Measurements from ENCODE around the gene FNTB. TPM values are rescaled to one million over a fixed set of nuclear protein-coding genes. Genes with fewer than 3 reads are reported as not detected.

FNTB gene
- total RNA-seq, 1 donor from 2014 or later: 16.9 TPM

- Mint-ChIP-seq H3K27ac (ENCODE audit: unreplicated experiment) (no peak overlapping the region), H3K36me3 (ENCODE audit: low read depth, unreplicated experiment) (peaks cover 9% of the 10 kb centered on the region), H3K4me1 (ENCODE audit: unreplicated experiment) (peaks cover 20% of the 10 kb centered on the region), H3K9me3 (ENCODE audit: unreplicated experiment) (no peaks in the 10 kb centered on the region), H3K4me3 (ENCODE audit: unreplicated experiment) (no peak overlapping the region), H3K27me3 (ENCODE audit: unreplicated experiment) (peaks cover 14% of the 10 kb centered on the region)
- TF ChIP-seq CTCF (IDR thresholded peaks at IDR 0.05; ENCODE audit: unreplicated experiment): no peak
- no peak for DNase-seq (ENCODE audit: low spot score)
These were observed 119.6 kb downstream of the FNTB start for GRCh38 chr14:65106316-65106715.

- H3K27me3 Mint-ChIP-seq (ENCODE audit: unreplicated experiment): peaks cover 14% of the 10 kb centered on the region
- peaks cover 19% of the 10 kb centered on the region for H3K4me1 Mint-ChIP-seq (ENCODE audit: unreplicated experiment)
- peaks cover 8% of the 10 kb centered on the region for H3K36me3 Mint-ChIP-seq (ENCODE audit: low read depth, unreplicated experiment)
- no peak for TF ChIP-seq CTCF (IDR thresholded peaks at IDR 0.05; ENCODE audit: unreplicated experiment)
- no peaks in the 10 kb centered on the region for H3K9me3 Mint-ChIP-seq (ENCODE audit: unreplicated experiment)
- H3K4me3 Mint-ChIP-seq (ENCODE audit: unreplicated experiment): no peak overlapping the region
- no peak for DNase-seq (ENCODE audit: low spot score)
- H3K27ac Mint-ChIP-seq (ENCODE audit: unreplicated experiment): no peak overlapping the region
These were observed 120.0 kb downstream of the FNTB start for GRCh38 chr14:65106736-65107135.

- peaks cover 7% of the 10 kb centered on the region for H3K36me3 Mint-ChIP-seq (ENCODE audit: low read depth, unreplicated experiment)
- TF ChIP-seq CTCF (IDR thresholded peaks at IDR 0.05; ENCODE audit: unreplicated experiment): no peak
- peaks cover 18% of the 10 kb centered on the region for H3K4me1 Mint-ChIP-seq (ENCODE audit: unreplicated experiment)
- no peaks in the 10 kb centered on the region for H3K9me3 Mint-ChIP-seq (ENCODE audit: unreplicated experiment)
- peaks cover 14% of the 10 kb centered on the region for H3K27me3 Mint-ChIP-seq (ENCODE audit: unreplicated experiment)
- no peak overlapping the region for H3K27ac Mint-ChIP-seq (ENCODE audit: unreplicated experiment)
- no peak for DNase-seq (ENCODE audit: low spot score)
- H3K4me3 Mint-ChIP-seq (ENCODE audit: unreplicated experiment): no peak overlapping the region
These were observed 120.5 kb downstream of the FNTB start for GRCh38 chr14:65107200-65107599.

GRCh38 chr14:65109357-65109756, 122.7 kb downstream of the FNTB start:
- DNase-seq (ENCODE audit: low spot score): no peak
- Mint-ChIP-seq H3K4me3 (ENCODE audit: unreplicated experiment) (no peak overlapping the region), H3K36me3 (ENCODE audit: low read depth, unreplicated experiment) (peaks cover 4% of the 10 kb centered on the region), H3K4me1 (ENCODE audit: unreplicated experiment) (peaks cover 9% of the 10 kb centered on the region), H3K27me3 (ENCODE audit: unreplicated experiment) (peaks cover 8% of the 10 kb centered on the region), H3K9me3 (ENCODE audit: unreplicated experiment) (no peaks in the 10 kb centered on the region), H3K27ac (ENCODE audit: unreplicated experiment) (no peak overlapping the region)
- no peak for TF ChIP-seq CTCF (IDR thresholded peaks at IDR 0.05; ENCODE audit: unreplicated experiment)

- H3K4me3 Mint-ChIP-seq (ENCODE audit: unreplicated experiment): no peak overlapping the region
- no peak overlapping the region for H3K27ac Mint-ChIP-seq (ENCODE audit: unreplicated experiment)
- peaks cover 6% of the 10 kb centered on the region for H3K27me3 Mint-ChIP-seq (ENCODE audit: unreplicated experiment)
- TF ChIP-seq CTCF (IDR thresholded peaks at IDR 0.05; ENCODE audit: unreplicated experiment): no peak
- H3K4me1 Mint-ChIP-seq (ENCODE audit: unreplicated experiment): peaks cover 9% of the 10 kb centered on the region
- no peaks in the 10 kb centered on the region for H3K9me3 Mint-ChIP-seq (ENCODE audit: unreplicated experiment)
- DNase-seq (ENCODE audit: low spot score): no peak
- peaks cover 4% of the 10 kb centered on the region for H3K36me3 Mint-ChIP-seq (ENCODE audit: low read depth, unreplicated experiment)
These were observed 123.8 kb downstream of the FNTB start for GRCh38 chr14:65110525-65110924.

Small RNAs within 50 kb of the gene (microRNA-seq; reads per million reads assigned to microRNA genes)
- gene MIR4706 (ENCODE audit: unreplicated experiment): 2.9 reads per million, percentile 37 among the genes with 10 or more reads in this experiment

Other genes with a start within 250 kb of the FNTB start
- gene SPTB, start 107.0 kb upstream of the FNTB start, total RNA-seq (ENCODE audit: unreplicated experiment): 0.08 TPM
- gene CHURC1, start 72.4 kb upstream of the FNTB start, total RNA-seq (ENCODE audit: unreplicated experiment): 36.2 TPM
- gene GPX2, start 44.1 kb upstream of the FNTB start, total RNA-seq (ENCODE audit: unreplicated experiment): not detected
- 20.9 TPM for gene RAB15, start 14.6 kb upstream of the FNTB start, total RNA-seq (ENCODE audit: unreplicated experiment)
- gene MAX, start 115.6 kb downstream of the FNTB start, total RNA-seq (ENCODE audit: unreplicated experiment): 76.1 TPM

Data from endothelial cell (in vitro differentiated cells).